ENCODE measurements around the gene MAGI3. TPM values are rescaled to one million over a fixed set of nuclear protein-coding genes. Genes with fewer than 3 reads are reported as not detected.
A peak's percentile ranks its signal among the peaks of the same experiment; 100 is the strongest.

The MAGI3 gene
- total and polyA plus RNA-seq, 2 of the 13 experiments (the other 11 are each of a cell fraction or from before 2014, with no cell fraction given): 4.0 to 11.8 TPM

DNA sequence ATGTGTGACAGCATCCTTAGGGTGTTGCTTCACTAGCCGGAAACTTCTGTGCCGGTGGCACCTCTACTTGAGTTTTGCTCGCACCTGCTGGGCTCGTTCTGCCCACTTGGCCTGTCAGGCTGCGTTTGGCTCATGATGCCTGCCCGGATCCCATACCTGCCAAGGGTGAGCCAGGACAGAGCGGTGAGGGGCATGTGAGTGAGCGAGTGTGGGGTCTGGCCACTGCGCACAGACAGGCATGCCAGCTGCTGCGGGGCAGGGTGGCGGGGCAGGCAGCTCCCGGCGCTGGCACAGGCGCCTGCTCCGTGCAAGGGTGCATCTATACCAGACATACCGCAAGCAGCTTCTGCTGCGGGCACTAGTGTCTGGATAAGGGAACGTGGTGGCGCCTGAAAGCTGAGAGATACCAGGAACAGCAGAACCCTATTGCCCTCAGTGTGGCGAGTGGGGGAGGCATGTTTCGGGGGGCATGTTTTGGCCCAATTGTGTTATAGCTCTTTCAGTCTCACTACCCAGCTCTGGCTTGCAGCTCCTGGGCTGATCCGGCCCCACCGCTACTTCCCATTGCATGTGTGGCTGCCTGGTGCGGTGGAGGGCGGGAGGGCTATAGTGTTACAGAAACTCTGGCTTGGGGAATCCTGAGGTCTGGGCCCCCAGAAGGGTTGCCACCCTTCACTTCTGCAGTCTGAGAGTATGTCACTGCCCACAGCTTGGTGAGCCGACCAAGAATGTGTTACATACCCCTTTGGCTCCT is 32.2 kb downstream of the MAGI3 start:
- TF ChIP-seq AGO2 (optimal IDR thresholded peaks at IDR 0.05; ENCODE audit: low read depth, low read length) (peak; percentile 17), ZNF569 (CRISPR knock-in tag; IDR thresholded peaks at IDR 0.05; ENCODE audit: borderline replicate concordance) (no peak)
- no peaks in the 10 kb centered on the region for H3K9me3 ChIP-seq (ENCODE audit: low read length)
- BruUV-seq (replicated peaks): no TSS peak
- H3K4me2 ChIP-seq (ENCODE audit: low read depth, low read length): no peak overlapping the region
- intact Hi-C loops (cut with micrococcal nuclease; ENCODE audit: unreplicated experiment): no loop called here
- FAIRE-seq: no peak
- H3K4me3 ChIP-seq (replicated peaks in 1 of 3; ENCODE audit: insufficient read depth in 1 of 3, low read depth in 2 of 3, low read length in 3 of 3): no peak overlapping the region
- CTCF ChIA-PET (ENCODE audit: low intra/inter-chr PET ratio, low total read pairs): no interaction called here
- in situ Hi-C loops (cut with HindIII; ENCODE audit: extremely low pct_ligation_motif_present, low pct_unique_long_range_greater_than_20kb): no loop called here
- H2AFZ ChIP-seq (ENCODE audit: low read length): no peak overlapping the region
- no peaks in the 10 kb centered on the region for H3K27me3 ChIP-seq (ENCODE audit: control insufficient read depth in 1 of 2, insufficient read depth in 2 of 2, low read length in 2 of 2)
- 0 out of 2 replicates have a peak, but pooled peaks cover 4% of the 10 kb centered on the region for H3K4me1 ChIP-seq (ENCODE audit: insufficient read depth, low read length)
- WGBS (ENCODE audit: low lambda C conversion rate): 98% methylated on average over 22 of the region's 26 CpGs
- H3K79me2 ChIP-seq (ENCODE audit: insufficient read depth, low read length): peaks cover 12% of the 10 kb centered on the region
- POLR2A ChIA-PET: no interaction called here
- H3K36me3 ChIP-seq (replicated peaks in 1 of 2; ENCODE audit: control insufficient read depth in 1 of 2, insufficient read depth in 2 of 2, low read length in 2 of 2): no peaks in the 10 kb centered on the region
- no peak for ATAC-seq
- H4K20me1 ChIP-seq (ENCODE audit: insufficient read depth, low read length): no peaks in the 10 kb centered on the region; the same call in 1 of the 2 replicates
- no peak overlapping the region for H3K27ac ChIP-seq (ENCODE audit: extremely low read length, insufficient read depth, low read length)
- no peak overlapping the region for H3K9ac ChIP-seq (ENCODE audit: insufficient read depth, low read depth, low read length)
- no peak for DNase-seq (ENCODE audit: low spot score)

DNA sequence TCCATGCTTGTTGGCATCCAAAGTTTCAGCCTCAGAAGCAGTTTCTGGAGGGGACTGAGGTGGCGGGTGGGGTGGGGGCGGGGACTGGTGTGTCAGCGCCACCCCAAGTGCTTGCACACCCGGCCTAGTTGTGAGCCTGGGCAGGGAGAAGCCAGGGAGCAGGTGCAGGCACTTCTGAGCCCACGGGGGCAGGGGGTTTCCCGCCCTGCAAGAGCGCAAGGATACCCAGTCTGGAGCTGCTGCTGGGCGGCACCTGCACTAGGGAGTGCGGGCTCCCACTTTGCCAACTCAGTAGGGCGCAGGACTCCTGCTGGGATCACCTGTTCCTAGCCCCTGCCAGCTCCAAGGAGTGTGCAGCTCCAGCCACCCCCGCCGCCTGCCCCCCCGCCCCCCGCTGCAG is 33.5 kb downstream of the MAGI3 start:
- FAIRE-seq (no peak), DNase-seq (ENCODE audit: low spot score) (no peak), ATAC-seq (no peak)
- no peak overlapping the region for H3K4me3 ChIP-seq (replicated peaks in 1 of 3; ENCODE audit: insufficient read depth in 1 of 3, low read depth in 2 of 3, low read length in 3 of 3)
- H3K27me3 ChIP-seq (ENCODE audit: control insufficient read depth in 1 of 2, insufficient read depth in 2 of 2, low read length in 2 of 2): no peaks in the 10 kb centered on the region
- no peaks in the 10 kb centered on the region for H3K36me3 ChIP-seq (replicated peaks in 1 of 2; ENCODE audit: control insufficient read depth in 1 of 2, insufficient read depth in 2 of 2, low read length in 2 of 2)
- no peak overlapping the region for H2AFZ ChIP-seq (ENCODE audit: low read length)
- CTCF ChIA-PET (ENCODE audit: low intra/inter-chr PET ratio, low total read pairs): no interaction called here
- H3K27ac ChIP-seq (ENCODE audit: extremely low read length, insufficient read depth, low read length): no peak overlapping the region
- peaks cover 8% of the 10 kb centered on the region for H3K79me2 ChIP-seq (ENCODE audit: insufficient read depth, low read length)
- POLR2A ChIA-PET: no interaction called here
- intact Hi-C loops (cut with micrococcal nuclease; ENCODE audit: unreplicated experiment): no loop called here
- 100% methylated on average over 7 of the region's 14 CpGs for WGBS (ENCODE audit: low lambda C conversion rate)
- 0 out of 2 replicates have a peak, but pooled peaks cover 4% of the 10 kb centered on the region for H3K4me1 ChIP-seq (ENCODE audit: insufficient read depth, low read length)
- no peaks in the 10 kb centered on the region for H3K9me3 ChIP-seq (ENCODE audit: low read length)
- H3K4me2 ChIP-seq (ENCODE audit: low read depth, low read length): no peak overlapping the region
- TF ChIP-seq, protein P1, sequence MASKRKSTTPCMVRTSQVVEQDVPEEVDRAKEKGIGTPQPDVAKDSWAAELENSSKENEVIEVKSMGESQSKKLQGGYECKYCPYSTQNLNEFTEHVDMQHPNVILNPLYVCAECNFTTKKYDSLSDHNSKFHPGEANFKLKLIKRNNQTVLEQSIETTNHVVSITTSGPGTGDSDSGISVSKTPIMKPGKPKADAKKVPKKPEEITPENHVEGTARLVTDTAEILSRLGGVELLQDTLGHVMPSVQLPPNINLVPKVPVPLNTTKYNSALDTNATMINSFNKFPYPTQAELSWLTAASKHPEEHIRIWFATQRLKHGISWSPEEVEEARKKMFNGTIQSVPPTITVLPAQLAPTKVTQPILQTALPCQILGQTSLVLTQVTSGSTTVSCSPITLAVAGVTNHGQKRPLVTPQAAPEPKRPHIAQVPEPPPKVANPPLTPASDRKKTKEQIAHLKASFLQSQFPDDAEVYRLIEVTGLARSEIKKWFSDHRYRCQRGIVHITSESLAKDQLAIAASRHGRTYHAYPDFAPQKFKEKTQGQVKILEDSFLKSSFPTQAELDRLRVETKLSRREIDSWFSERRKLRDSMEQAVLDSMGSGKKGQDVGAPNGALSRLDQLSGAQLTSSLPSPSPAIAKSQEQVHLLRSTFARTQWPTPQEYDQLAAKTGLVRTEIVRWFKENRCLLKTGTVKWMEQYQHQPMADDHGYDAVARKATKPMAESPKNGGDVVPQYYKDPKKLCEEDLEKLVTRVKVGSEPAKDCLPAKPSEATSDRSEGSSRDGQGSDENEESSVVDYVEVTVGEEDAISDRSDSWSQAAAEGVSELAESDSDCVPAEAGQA (IDR thresholded peaks at IDR 0.05; ENCODE audit: low read depth): no peak
- TF ChIP-seq, protein P1 (CRISPR knock-in tag; IDR thresholded peaks at IDR 0.05; ENCODE audit: borderline replicate concordance): no peak
- H4K20me1 ChIP-seq (ENCODE audit: insufficient read depth, low read length): no peaks in the 10 kb centered on the region
- in situ Hi-C loops (cut with HindIII; ENCODE audit: extremely low pct_ligation_motif_present, low pct_unique_long_range_greater_than_20kb): no loop called here
- no peak overlapping the region for H3K9ac ChIP-seq (ENCODE audit: insufficient read depth, low read depth, low read length)
- no TSS peak for BruUV-seq (replicated peaks)
